Choroid plexus epithelial cell (primary cell): ENCODE data around the gene P2RY2.
A peak's percentile ranks its signal among the peaks of the same experiment; 100 is the strongest.

Experiments used
- DNase-seq: peaks from one replicate; pipeline ENCODE4 v3.0.0-alpha.2; 2010; ENCODE audit warnings: low read depth
- H3K4me3 ChIP-seq: 2 replicates; pipeline ENCODE4 v1.5.1; 2011; ENCODE audit warnings: low read depth, mild to moderate bottlenecking, control low read depth, low read length, moderate library complexity
- TF ChIP-seq, protein P1 (sequence below): conservative IDR thresholded peaks from 2 replicates; pipeline ENCODE4 v1.5.1; 2011; ENCODE audit warnings: low read depth, mild to moderate bottlenecking, control low read depth, inconsistent platforms, low read length, moderate library complexity

The P2RY2 gene

GRCh38 chr11:73198677-73199076 is 19.4 kb upstream of the P2RY2 start:
- TF ChIP-seq, protein P1, sequence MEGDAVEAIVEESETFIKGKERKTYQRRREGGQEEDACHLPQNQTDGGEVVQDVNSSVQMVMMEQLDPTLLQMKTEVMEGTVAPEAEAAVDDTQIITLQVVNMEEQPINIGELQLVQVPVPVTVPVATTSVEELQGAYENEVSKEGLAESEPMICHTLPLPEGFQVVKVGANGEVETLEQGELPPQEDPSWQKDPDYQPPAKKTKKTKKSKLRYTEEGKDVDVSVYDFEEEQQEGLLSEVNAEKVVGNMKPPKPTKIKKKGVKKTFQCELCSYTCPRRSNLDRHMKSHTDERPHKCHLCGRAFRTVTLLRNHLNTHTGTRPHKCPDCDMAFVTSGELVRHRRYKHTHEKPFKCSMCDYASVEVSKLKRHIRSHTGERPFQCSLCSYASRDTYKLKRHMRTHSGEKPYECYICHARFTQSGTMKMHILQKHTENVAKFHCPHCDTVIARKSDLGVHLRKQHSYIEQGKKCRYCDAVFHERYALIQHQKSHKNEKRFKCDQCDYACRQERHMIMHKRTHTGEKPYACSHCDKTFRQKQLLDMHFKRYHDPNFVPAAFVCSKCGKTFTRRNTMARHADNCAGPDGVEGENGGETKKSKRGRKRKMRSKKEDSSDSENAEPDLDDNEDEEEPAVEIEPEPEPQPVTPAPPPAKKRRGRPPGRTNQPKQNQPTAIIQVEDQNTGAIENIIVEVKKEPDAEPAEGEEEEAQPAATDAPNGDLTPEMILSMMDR = no peak
- no peak overlapping the region for H3K4me3 ChIP-seq
- DNase-seq = no peak

DNA sequence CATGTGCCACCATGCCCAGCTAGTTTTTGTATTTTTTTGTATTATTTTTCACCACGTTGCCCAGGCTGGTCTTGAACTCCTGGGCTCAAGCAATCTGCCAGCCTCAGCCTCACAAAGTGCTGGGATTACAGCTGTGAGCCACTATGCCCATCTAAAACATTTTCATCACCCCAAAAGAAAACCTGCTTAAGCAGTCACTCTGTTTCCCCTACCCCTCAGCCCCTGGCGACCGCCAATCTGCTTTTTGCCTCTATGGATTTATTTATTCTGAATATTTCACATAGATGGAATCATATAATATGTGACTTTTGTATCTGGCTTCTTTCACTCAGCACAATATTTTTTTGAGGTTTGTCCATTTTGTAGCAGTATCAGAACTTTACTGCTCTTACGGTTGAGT is 18.6 kb upstream of the P2RY2 start:
- DNase-seq = no peak
- TF ChIP-seq, protein P1 = no peak
- H3K4me3 ChIP-seq = no peak overlapping the region

GRCh38 chr11:73200256-73200655 is 17.8 kb upstream of the P2RY2 start:
- no peak overlapping the region for H3K4me3 ChIP-seq
- peak; percentile 66 for DNase-seq

GRCh38 chr11:73201249-73201648 is 16.8 kb upstream of the P2RY2 start:
- peak; percentile 66 for DNase-seq
- H3K4me3 ChIP-seq = no peak overlapping the region
- TF ChIP-seq, protein P1 = no peak

More at GRCh38 chr11:73200256-73200655, 17.8 kb upstream of the P2RY2 start:
- TF ChIP-seq, protein P1 = no peak

DNA sequence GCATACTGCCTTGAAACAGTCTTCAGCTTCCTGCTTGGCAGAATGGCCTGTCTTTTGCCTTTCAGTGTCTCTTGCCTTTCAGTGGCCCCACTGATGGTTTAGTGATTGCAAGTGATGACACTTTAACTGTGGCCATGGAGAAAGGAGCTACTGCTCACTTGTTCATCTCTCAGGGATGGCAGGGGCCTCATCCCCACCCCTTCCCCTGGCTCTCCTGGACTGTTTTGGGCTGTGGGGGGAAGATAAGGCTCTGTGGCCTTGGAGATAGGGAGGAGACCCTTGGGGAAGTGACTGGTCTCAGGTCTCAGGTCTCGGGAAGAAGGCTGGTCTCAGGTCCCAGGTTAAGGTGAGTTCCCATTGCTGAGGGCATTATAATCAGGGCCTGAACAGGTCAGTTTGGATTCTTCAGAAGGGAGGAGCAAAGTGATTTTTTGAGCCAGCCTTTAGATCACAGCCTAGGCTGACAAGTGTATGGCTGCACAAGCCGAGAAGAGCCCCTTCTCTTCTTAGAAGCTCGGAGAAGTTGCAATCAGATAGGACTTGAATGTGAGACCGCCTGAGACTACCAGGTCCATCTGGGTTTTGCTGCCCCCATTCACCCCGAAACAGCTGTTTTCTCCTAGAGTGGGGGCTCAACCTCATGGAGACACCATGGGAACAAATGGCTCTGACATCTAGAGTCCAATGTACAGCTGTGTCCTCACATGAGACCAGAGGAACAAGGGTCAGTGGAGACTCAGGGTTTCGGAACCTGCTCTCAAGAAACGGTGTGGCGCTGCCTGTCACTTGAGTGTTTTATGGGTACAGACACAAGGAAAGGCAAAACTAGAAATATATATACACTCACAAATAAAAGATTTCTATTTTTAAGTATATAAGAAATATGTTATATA is 15.9 kb upstream of the P2RY2 start:
- TF ChIP-seq, protein P1 = no peak
- no peak overlapping the region for H3K4me3 ChIP-seq
- DNase-seq = no peak

GRCh38 chr11:73203322-73203721 is 14.8 kb upstream of the P2RY2 start:
- no peak overlapping the region for H3K4me3 ChIP-seq
- TF ChIP-seq, protein P1 = no peak
- DNase-seq = no peak

DNA sequence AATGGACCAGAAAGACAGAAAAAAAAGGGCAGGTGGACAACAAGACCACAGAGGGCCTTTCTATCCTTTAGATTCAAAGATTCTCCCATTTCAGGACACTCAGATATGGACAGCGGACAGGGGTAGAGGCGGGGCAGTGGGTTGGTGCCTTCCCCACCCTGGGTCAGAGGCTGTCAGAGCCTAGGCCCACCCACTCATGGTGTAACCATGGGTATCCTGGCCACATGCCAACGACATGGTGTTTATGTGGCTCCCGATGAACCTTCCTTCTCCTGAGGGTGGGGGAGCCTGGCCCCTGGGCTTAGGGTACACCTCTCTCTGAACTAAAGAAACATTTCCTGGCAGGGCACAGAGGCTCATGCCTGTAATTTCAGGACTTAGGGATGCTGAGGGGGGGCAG is 14.3 kb upstream of the P2RY2 start:
- H3K4me3 ChIP-seq = no peak overlapping the region
- TF ChIP-seq, protein P1 = no peak

More for the DNA sequence above, 14.3 kb upstream of the P2RY2 start:
- DNase-seq = no peak
